ENCODE data around the gene CLIP2. TPM values are rescaled to one million over a fixed set of nuclear protein-coding genes. Genes with fewer than 3 reads are reported as not detected.

CLIP2 gene
- polyA plus RNA-seq, 1 donor from 2014 or later: 25.7 TPM

DNA sequence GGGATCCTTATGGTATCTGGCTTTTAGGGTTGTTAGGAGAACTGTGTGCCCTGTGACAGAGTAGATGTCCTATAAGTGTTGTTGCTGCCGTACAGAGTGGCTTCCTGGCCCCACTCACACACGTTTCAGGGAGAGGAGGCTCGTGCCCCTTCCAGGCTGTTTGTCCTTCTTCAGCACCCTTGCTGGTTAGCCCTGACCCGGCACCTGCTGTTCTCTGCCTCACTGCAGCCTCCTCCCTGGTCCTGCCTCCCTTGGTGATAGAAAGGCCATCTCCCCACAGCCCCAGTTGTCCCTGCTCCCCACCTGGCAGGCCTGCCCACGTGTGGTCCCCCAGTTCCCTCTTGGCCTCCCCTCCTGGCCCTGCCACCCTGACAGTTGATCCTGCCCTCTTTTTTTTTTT is 2.3 kb downstream of the CLIP2 start (continued):
- TF ChIP-seq, protein P1, sequence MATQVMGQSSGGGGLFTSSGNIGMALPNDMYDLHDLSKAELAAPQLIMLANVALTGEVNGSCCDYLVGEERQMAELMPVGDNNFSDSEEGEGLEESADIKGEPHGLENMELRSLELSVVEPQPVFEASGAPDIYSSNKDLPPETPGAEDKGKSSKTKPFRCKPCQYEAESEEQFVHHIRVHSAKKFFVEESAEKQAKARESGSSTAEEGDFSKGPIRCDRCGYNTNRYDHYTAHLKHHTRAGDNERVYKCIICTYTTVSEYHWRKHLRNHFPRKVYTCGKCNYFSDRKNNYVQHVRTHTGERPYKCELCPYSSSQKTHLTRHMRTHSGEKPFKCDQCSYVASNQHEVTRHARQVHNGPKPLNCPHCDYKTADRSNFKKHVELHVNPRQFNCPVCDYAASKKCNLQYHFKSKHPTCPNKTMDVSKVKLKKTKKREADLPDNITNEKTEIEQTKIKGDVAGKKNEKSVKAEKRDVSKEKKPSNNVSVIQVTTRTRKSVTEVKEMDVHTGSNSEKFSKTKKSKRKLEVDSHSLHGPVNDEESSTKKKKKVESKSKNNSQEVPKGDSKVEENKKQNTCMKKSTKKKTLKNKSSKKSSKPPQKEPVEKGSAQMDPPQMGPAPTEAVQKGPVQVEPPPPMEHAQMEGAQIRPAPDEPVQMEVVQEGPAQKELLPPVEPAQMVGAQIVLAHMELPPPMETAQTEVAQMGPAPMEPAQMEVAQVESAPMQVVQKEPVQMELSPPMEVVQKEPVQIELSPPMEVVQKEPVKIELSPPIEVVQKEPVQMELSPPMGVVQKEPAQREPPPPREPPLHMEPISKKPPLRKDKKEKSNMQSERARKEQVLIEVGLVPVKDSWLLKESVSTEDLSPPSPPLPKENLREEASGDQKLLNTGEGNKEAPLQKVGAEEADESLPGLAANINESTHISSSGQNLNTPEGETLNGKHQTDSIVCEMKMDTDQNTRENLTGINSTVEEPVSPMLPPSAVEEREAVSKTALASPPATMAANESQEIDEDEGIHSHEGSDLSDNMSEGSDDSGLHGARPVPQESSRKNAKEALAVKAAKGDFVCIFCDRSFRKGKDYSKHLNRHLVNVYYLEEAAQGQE (IDR thresholded peaks at IDR 0.05; ENCODE audit: borderline replicate concordance): no peak

DNA sequence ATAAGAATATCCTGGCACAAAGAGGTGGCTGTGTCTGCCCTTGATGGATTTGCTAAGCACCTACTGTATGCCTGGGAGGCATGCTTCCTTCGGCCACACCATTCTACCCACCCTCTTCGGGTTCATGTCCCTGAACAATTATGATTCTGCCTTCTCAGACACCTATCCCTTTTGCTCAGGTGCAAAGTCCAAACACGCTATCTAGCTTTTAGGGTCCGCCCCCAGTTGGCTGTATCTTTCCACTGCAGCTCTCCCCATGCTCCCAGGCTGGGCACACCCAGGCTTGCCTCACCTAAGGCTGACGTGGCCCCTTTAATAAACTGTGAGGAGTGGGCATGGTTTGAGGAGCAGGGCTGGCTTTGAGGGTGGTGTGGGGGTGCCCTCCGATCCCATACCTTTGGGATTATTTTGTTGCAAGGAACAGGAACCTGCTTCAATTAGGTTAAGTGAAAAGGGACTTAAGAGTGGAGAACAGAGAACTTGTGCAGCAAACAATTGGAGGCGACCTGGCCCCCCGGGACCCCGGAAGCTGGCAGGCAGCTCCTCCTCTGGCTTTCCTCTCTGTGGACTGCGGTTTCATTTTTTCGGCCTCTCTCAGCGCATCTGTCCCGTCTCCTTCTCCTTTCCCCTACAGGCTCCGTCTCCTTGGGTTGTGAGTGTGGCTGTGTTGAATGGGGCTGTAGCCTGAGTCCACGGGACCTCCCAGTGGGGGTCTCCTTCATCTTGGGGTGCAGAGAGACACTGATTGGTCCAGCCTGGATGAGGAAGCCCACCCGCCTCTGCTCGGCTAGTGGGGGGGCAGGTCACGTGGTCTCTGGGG is 3.8 kb downstream of the CLIP2 start:
- H3K4me2 ChIP-seq (ENCODE audit: low read length): no peak overlapping the region
- H3K9me2 ChIP-seq (ENCODE audit: insufficient read depth, low read length): no peaks in the 10 kb centered on the region
- H3K9ac ChIP-seq (ENCODE audit: low read length): no peak overlapping the region
- H3K9me3 ChIP-seq (ENCODE audit: low read length): no peaks in the 10 kb centered on the region
- peaks cover 26% of the 10 kb centered on the region for H4K20me1 ChIP-seq (ENCODE audit: insufficient read depth)
- H3K36me3 ChIP-seq (ENCODE audit: insufficient read depth, low read length): no peaks in the 10 kb centered on the region
- H3K27me3 ChIP-seq (ENCODE audit: insufficient read depth, low read depth, low read length): no peaks in the 10 kb centered on the region
- H3K4me3 ChIP-seq (ENCODE audit: low read length): peak overlapping the region; percentile 17
- H3F3A ChIP-seq (ENCODE audit: insufficient read depth, low read length, poor library complexity, severe bottlenecking): no peaks in the 10 kb centered on the region
- no peak overlapping the region for H2AFZ ChIP-seq (ENCODE audit: low read depth, low read length)
- no peak overlapping the region for H3K27ac ChIP-seq (ENCODE audit: low read length)
- H3K79me2 ChIP-seq (replicated peaks; ENCODE audit: insufficient read depth, low read length): peaks cover 83% of the 10 kb centered on the region
- TF ChIP-seq TAF1 (IDR thresholded peaks at IDR 0.05; ENCODE audit: low read depth) (no peak), RAD21 (conservative IDR thresholded peaks at IDR 0.05) (no peak)

DNA sequence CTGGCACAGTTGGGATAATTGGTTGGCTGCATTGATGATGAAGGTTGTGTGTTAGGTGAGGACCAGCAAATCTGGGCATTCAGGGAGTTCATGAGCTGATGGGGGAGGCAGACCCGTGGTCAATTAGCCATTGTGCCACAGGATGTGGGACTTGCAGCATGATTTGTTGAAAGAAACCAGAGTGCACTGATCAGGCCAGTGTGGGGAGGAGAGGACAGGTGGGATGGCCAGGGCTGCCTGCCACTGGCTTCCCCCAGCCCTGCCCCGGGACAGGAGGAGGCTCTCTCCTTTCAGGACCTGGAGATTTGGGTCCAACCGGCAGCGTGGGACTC is 4.3 kb downstream of the CLIP2 start:
- Histone ChIP-seq H3K4me3 (ENCODE audit: low read length) (peak overlapping the region; percentile 17), H3K27ac (ENCODE audit: low read length) (no peak overlapping the region), H3K79me2 (replicated peaks; ENCODE audit: insufficient read depth, low read length) (peaks cover 83% of the 10 kb centered on the region), H3F3A (ENCODE audit: insufficient read depth, low read length, poor library complexity, severe bottlenecking) (no peaks in the 10 kb centered on the region), H4K20me1 (ENCODE audit: insufficient read depth) (peaks cover 26% of the 10 kb centered on the region), H3K9ac (ENCODE audit: low read length) (no peak overlapping the region), H3K4me2 (ENCODE audit: low read length) (no peak overlapping the region), H2AFZ (ENCODE audit: low read depth, low read length) (no peak overlapping the region), H3K9me2 (ENCODE audit: insufficient read depth, low read length) (no peaks in the 10 kb centered on the region), H3K27me3 (ENCODE audit: insufficient read depth, low read depth, low read length) (no peaks in the 10 kb centered on the region), H3K9me3 (ENCODE audit: low read length) (no peaks in the 10 kb centered on the region), H3K36me3 (ENCODE audit: insufficient read depth, low read length) (no peaks in the 10 kb centered on the region)
- TF ChIP-seq, protein P2, sequence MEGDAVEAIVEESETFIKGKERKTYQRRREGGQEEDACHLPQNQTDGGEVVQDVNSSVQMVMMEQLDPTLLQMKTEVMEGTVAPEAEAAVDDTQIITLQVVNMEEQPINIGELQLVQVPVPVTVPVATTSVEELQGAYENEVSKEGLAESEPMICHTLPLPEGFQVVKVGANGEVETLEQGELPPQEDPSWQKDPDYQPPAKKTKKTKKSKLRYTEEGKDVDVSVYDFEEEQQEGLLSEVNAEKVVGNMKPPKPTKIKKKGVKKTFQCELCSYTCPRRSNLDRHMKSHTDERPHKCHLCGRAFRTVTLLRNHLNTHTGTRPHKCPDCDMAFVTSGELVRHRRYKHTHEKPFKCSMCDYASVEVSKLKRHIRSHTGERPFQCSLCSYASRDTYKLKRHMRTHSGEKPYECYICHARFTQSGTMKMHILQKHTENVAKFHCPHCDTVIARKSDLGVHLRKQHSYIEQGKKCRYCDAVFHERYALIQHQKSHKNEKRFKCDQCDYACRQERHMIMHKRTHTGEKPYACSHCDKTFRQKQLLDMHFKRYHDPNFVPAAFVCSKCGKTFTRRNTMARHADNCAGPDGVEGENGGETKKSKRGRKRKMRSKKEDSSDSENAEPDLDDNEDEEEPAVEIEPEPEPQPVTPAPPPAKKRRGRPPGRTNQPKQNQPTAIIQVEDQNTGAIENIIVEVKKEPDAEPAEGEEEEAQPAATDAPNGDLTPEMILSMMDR (IDR thresholded peaks at IDR 0.05; ENCODE audit: poor library complexity, severe bottlenecking): no peak
- TF ChIP-seq POLR2AphosphoS5 (IDR thresholded peaks at IDR 0.05): no peak

Data from neural cell (in vitro differentiated cells).